ENCODE results near the gene HMCN2. TPM values are rescaled to one million over a fixed set of nuclear protein-coding genes. Genes with fewer than 3 reads are reported as not detected.

Gene HMCN2
- total RNA-seq, 1 experiment from 2014 or later, result not detected

GRCh38 chr9:130418776-130419175 is 153.2 kb downstream of the HMCN2 start:
- intact Hi-C loops (cut with micrococcal nuclease), result no loop called here
- DNase-seq (ENCODE audit: unreplicated experiment), result no peak
- Mint-ChIP-seq H3K4me1 (ENCODE audit: insufficient read depth, unreplicated experiment) (no peaks in the 10 kb centered on the region), H3K36me3 (ENCODE audit: insufficient read depth, unreplicated experiment) (peaks cover 6% of the 10 kb centered on the region), H3K27me3 (ENCODE audit: insufficient read depth, unreplicated experiment) (no peaks in the 10 kb centered on the region), H3K9me3 (ENCODE audit: unreplicated experiment) (no peaks in the 10 kb centered on the region), H3K27ac (ENCODE audit: low read depth, unreplicated experiment) (no peak overlapping the region), H3K4me3 (ENCODE audit: unreplicated experiment) (no peak overlapping the region)
- no TSS peak for BruUV-seq (replicated peaks)
- ChIA-PET POLR2A (no interaction called here), CTCF (no interaction called here)
- TF ChIP-seq CTCF (IDR thresholded peaks at IDR 0.05; ENCODE audit: unreplicated experiment), result no peak

- intact Hi-C loops (cut with micrococcal nuclease), result no loop called here
- Mint-ChIP-seq H3K4me3 (ENCODE audit: unreplicated experiment) (no peak overlapping the region), H3K27me3 (ENCODE audit: insufficient read depth, unreplicated experiment) (no peaks in the 10 kb centered on the region), H3K27ac (ENCODE audit: low read depth, unreplicated experiment) (no peak overlapping the region), H3K9me3 (ENCODE audit: unreplicated experiment) (no peaks in the 10 kb centered on the region), H3K4me1 (ENCODE audit: insufficient read depth, unreplicated experiment) (no peaks in the 10 kb centered on the region), H3K36me3 (ENCODE audit: insufficient read depth, unreplicated experiment) (peaks cover 6% of the 10 kb centered on the region)
- no peak for DNase-seq (ENCODE audit: unreplicated experiment)
- no TSS peak for BruUV-seq (replicated peaks)
- CTCF ChIA-PET, result interaction anchor here (1.1 kb wide), 1 partner anchor 61 kb away, joined by 3 read pairs; no protein-coding TSS in a partner anchor
- POLR2A ChIA-PET, result no interaction called here
- TF ChIP-seq CTCF (IDR thresholded peaks at IDR 0.05; ENCODE audit: unreplicated experiment), result no peak
Measured at GRCh38 chr9:130419521-130420035, 154.0 kb downstream of the HMCN2 start.

GRCh38 chr9:130421154-130421801 is 155.7 kb downstream of the HMCN2 start:
- BruUV-seq (replicated peaks), result no TSS peak
- no peak for DNase-seq (ENCODE audit: unreplicated experiment)
- intact Hi-C loops (cut with micrococcal nuclease), result no loop called here
- Mint-ChIP-seq H3K4me1 (ENCODE audit: insufficient read depth, unreplicated experiment) (no peaks in the 10 kb centered on the region), H3K36me3 (ENCODE audit: insufficient read depth, unreplicated experiment) (peaks cover 6% of the 10 kb centered on the region), H3K4me3 (ENCODE audit: unreplicated experiment) (no peak overlapping the region), H3K27ac (ENCODE audit: low read depth, unreplicated experiment) (no peak overlapping the region), H3K27me3 (ENCODE audit: insufficient read depth, unreplicated experiment) (no peaks in the 10 kb centered on the region), H3K9me3 (ENCODE audit: unreplicated experiment) (no peaks in the 10 kb centered on the region)
- ChIA-PET POLR2A (interaction anchor here (0.8 kb wide), 1 partner anchor 28 kb away, joined by 3 read pairs; no protein-coding TSS in a partner anchor), CTCF (no interaction called here)
- no peak for TF ChIP-seq CTCF (IDR thresholded peaks at IDR 0.05; ENCODE audit: unreplicated experiment)

GRCh38 chr9:130421802-130422276 is 156.3 kb downstream of the HMCN2 start:
- no peak overlapping the region for H3K4me3 Mint-ChIP-seq (ENCODE audit: unreplicated experiment)
- CTCF ChIA-PET, result interaction anchor here (0.6 to 1.2 kb wide), 2 partner anchors 10 to 15 kb away, joined by 3 read pairs; no protein-coding TSS in a partner anchor

More at GRCh38 chr9:130421802-130422276, 156.3 kb downstream of the HMCN2 start:
- Mint-ChIP-seq H3K9me3 (ENCODE audit: unreplicated experiment) (no peaks in the 10 kb centered on the region), H3K36me3 (ENCODE audit: insufficient read depth, unreplicated experiment) (peaks cover 8% of the 10 kb centered on the region), H3K4me1 (ENCODE audit: insufficient read depth, unreplicated experiment) (peaks cover 4% of the 10 kb centered on the region), H3K27me3 (ENCODE audit: insufficient read depth, unreplicated experiment) (no peaks in the 10 kb centered on the region), H3K27ac (ENCODE audit: low read depth, unreplicated experiment) (no peak overlapping the region)
- POLR2A ChIA-PET, result no interaction called here
- no TSS peak for BruUV-seq (replicated peaks)
- TF ChIP-seq CTCF (IDR thresholded peaks at IDR 0.05; ENCODE audit: unreplicated experiment), result no peak
- intact Hi-C loops (cut with micrococcal nuclease), result no loop called here
- peak; percentile 17 for DNase-seq (ENCODE audit: unreplicated experiment)
